SK-N-MC (cell line): ENCODE data around the gene NUAK1.

Source experiments
- EZH2 ChIP-seq: fragments of 200-600 bp; sonication (generic); IDR thresholded peaks from one replicate; pipeline ENCODE4 v1.6.1; 2017; ENCODE audit warnings: antibody characterized with exemption
- POLR2AphosphoS5 ChIP-seq: IDR thresholded peaks from 2 replicates; pipeline ENCODE4 v1.6.1; 2012; ENCODE audit warnings: mild to moderate bottlenecking, low read depth, low read length, borderline replicate concordance

- TF ChIP-seq POLR2AphosphoS5 (no peak), EZH2 (no peak)
Measured at GRCh38 chr12:106025129-106025528, 113.6 kb downstream of the NUAK1 start.
